ENCODE results near the gene C17orf67.

Gene C17orf67

DNA sequence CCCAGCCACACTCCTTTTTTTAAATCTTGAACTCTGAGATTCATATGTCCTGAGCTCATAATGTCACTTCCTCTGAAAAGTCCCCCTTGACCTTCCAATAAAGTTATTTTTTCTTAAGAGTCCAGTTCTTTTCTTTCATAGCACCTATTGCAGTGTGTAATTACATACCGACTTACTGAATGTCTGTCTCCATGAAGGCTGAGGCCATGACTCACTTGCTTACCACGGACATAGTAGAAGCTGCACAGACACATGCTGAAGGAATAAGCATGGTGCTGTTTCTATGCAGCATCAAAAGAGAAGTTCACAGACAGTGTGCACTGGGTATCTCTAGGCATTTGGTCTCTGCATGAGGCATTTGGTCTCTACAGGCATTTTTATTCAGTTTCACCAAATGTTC, 77.2 kb downstream of the C17orf67 start:
- H3K27me3 Mint-ChIP-seq, result no peaks in the 10 kb centered on the region
- no peak overlapping the region for H3K4me3 Mint-ChIP-seq
- no peaks in the 10 kb centered on the region for H3K9me3 Mint-ChIP-seq
- no peak overlapping the region for H3K27ac Mint-ChIP-seq
- H3K36me3 Mint-ChIP-seq (ENCODE audit: low read depth), result no peaks in the 10 kb centered on the region
- no peak for DNase-seq
- ATAC-seq, result no peak
- H3K4me1 Mint-ChIP-seq, result peaks cover 24% of the 10 kb centered on the region

DNA sequence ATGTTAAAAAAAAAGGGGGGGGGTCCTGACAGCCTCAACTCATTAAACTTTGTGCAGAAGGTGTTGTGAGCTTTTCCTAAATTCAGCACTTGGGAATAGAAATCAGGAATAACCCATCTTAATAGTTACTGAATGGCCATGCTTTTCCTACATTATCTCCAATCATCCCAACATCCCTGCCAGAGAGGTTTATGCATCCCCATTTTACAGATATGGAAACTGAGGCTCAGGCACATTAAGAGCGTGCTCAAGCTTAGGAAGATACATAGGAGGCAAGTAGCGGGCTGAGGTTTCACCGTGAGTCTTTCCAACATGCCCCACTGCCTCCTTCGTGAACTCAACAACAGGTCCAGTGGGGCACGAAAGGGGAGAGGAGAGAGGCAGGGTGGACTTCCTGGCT, 78.4 kb downstream of the C17orf67 start:
- H3K27me3 Mint-ChIP-seq, result no peaks in the 10 kb centered on the region
- peaks cover 23% of the 10 kb centered on the region for H3K4me1 Mint-ChIP-seq
- ATAC-seq (no peak), DNase-seq (no peak)
- H3K36me3 Mint-ChIP-seq (ENCODE audit: low read depth), result no peaks in the 10 kb centered on the region
- H3K4me3 Mint-ChIP-seq, result no peak overlapping the region
- H3K9me3 Mint-ChIP-seq, result no peaks in the 10 kb centered on the region
- no peak overlapping the region for H3K27ac Mint-ChIP-seq

DNA sequence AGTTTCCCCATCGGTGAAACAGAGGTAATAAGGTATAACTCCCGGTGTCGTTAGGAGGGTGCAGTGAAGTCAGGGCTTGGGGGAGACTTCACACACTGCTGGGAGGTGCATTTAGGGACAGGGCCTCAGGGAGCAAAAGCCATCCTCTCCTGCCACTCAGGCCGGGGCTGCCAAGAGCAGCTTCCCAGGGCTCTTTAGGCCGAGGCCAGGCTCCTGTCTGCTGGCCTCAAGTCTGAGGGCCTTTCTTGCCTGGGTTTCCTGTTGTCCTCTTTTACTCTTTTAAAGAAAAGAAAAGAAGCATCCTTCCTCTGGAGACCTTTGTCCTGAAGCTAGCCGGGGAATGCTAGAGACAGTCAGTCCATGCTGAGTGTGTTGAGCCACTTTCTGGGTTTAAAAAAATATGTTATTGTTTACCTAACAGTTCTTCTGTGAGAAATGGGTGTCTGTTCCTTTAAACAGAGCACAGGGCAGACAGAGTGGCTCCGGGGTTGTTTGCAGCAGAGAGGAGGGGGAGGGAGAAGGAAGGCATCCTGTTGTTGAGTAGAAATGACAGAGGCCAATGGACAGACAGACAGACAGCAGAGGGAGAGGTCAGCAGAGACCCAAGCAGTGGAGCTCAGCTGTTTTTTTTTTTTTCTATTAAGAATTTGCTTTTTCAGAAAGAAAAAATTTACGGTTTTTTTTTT, 79.1 kb downstream of the C17orf67 start:
- Mint-ChIP-seq H3K27me3 (no peaks in the 10 kb centered on the region), H3K9me3 (no peaks in the 10 kb centered on the region), H3K36me3 (ENCODE audit: low read depth) (no peaks in the 10 kb centered on the region), H3K4me1 (peaks cover 26% of the 10 kb centered on the region), H3K27ac (no peak overlapping the region), H3K4me3 (no peak overlapping the region)
- DNase-seq, result no peak
- no peak for ATAC-seq

DNA sequence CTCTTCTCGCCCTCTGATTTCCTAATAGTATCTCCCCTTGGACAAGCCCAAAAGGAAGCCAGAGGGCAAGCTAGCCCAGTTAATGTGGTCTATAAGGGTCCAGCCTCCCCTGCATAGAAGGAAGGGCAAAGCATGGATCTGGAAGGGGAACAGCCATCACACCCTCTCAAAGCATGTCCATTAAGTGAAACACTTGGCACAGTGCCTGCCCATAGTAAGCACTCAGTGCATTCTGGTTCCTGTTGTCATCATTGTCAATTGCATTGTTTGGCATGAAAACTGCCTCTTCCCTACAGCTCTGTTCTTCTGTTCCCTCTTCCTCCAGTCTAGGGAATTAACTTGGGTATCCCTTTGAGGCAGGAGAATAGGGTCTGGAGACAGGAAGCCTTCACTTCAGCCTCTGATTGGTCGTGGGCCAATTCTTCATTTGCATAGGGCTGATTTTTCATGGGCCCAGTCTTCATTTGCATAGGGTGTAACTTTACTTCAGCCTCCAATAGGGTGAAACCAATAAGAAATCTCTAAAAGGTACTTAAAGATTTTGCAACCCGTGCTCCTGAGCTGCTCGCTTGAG, 81.4 kb downstream of the C17orf67 start:
- H3K36me3 Mint-ChIP-seq (ENCODE audit: low read depth), result no peaks in the 10 kb centered on the region
- no peaks in the 10 kb centered on the region for H3K27me3 Mint-ChIP-seq
- peaks cover 26% of the 10 kb centered on the region for H3K4me1 Mint-ChIP-seq
- DNase-seq (no peak), ATAC-seq (no peak)
- no peak overlapping the region for H3K4me3 Mint-ChIP-seq
- H3K9me3 Mint-ChIP-seq, result no peaks in the 10 kb centered on the region
- H3K27ac Mint-ChIP-seq, result no peak overlapping the region

DNA sequence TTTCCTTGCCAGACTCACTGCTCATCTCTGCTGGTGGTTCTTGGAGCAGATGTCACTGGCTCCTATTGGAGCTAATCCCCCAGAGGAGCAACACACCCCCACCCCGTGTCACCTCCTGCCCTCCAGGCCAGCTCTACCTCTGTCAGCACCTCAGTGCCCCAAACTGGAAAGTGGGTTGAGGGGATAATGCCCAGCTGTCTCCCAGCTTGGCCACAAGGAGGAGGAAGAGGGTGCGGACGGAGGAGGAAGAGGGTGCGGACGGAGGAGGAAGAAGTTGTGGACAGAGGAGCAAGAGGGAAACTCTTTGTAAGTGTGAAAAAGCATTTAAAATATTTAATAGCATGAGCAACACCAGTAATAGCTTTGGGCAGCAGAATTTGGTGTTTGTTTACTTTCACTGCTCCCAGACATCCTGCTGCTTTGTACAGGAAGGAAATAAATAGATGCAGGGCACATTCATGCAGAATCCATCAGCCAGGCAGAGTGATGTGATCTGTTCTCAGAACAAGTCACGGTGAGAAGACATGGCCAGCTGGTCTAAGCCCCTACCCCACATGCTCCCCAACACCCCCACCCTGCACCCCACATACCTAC, 82.5 kb downstream of the C17orf67 start:
- H3K4me1 Mint-ChIP-seq, result peaks cover 16% of the 10 kb centered on the region
- H3K9me3 Mint-ChIP-seq, result no peaks in the 10 kb centered on the region
- H3K4me3 Mint-ChIP-seq, result no peak overlapping the region
- H3K27ac Mint-ChIP-seq, result no peak overlapping the region
- H3K27me3 Mint-ChIP-seq, result no peaks in the 10 kb centered on the region
- no peak for ATAC-seq
- no peak for DNase-seq
- no peaks in the 10 kb centered on the region for H3K36me3 Mint-ChIP-seq (ENCODE audit: low read depth)

DNA sequence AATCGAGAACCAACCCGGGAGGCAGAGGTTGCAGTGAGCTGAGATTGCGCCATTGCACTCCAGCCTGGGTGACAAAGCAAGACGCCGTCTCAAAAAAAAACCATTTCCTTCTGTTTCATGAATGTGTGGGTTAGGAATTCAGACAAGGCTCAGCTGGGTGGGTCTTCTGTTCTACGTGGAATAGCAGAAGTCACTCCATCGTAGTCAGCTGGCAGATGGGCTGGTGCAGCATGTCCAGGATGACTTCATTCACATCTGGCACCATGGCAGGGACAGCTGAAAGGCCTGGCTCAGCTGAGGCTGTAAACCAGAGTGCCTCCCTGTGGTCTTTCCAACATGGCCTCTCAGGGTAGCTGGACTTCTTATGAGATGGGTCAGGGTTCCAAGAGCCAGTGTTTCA, 89.0 kb downstream of the C17orf67 start:
- DNase-seq (no peak), ATAC-seq (no peak)
- H3K9me3 Mint-ChIP-seq, result no peaks in the 10 kb centered on the region
- H3K27ac Mint-ChIP-seq, result no peak overlapping the region
- H3K4me3 Mint-ChIP-seq, result no peak overlapping the region
- H3K4me1 Mint-ChIP-seq, result no peaks in the 10 kb centered on the region
- H3K27me3 Mint-ChIP-seq, result no peaks in the 10 kb centered on the region
- H3K36me3 Mint-ChIP-seq (ENCODE audit: low read depth), result no peaks in the 10 kb centered on the region

DNA sequence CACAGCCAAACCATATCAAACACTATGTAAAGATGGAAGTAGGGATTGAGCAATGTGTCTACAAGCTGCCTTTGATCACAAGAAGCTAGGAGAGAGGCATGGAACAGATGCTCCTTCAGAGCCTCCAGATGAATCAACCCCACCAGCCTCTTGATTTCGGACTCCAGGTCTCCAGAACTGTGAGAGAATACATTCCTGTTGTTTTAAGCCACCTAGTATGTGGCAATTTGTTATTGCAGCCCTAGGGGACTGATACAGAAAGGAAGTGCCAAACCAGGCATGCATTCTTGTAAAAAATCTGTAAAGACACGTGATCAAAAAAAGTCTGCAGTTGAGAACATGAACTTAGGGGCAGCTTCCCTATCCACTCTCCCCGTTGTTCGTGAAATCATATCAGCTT, 91.1 kb downstream of the C17orf67 start:
- H3K9me3 Mint-ChIP-seq, result no peaks in the 10 kb centered on the region
- no peaks in the 10 kb centered on the region for H3K36me3 Mint-ChIP-seq (ENCODE audit: low read depth)
- no peak overlapping the region for H3K27ac Mint-ChIP-seq
- ATAC-seq (no peak), DNase-seq (no peak)
- no peak overlapping the region for H3K4me3 Mint-ChIP-seq
- H3K4me1 Mint-ChIP-seq, result no peaks in the 10 kb centered on the region
- H3K27me3 Mint-ChIP-seq, result no peaks in the 10 kb centered on the region
